Dermis microvascular lymphatic vessel endothelial cell (primary cell): ENCODE results near the gene MTAP. TPM values are rescaled to one million over a fixed set of nuclear protein-coding genes. Genes with fewer than 3 reads are reported as not detected.

Experiments used
- DNase-seq, 2 donors: peaks; one replicate each; pipeline versions ENCODE4 v3.0.0 to v3.0.0-alpha.2; 2010; ENCODE audit warnings: low read depth in 2 of 2
- total RNA-seq: library from RNA; depleted of rRNA; stranded (reverse); fragments of >200 nt; gene quantifications from 2 replicates; pipeline ENCODE4 v1.2.1, GENCODE V29; 2014

The MTAP gene
- 14.8 and 16.7 TPM in 2 replicates for total RNA-seq

- peak; percentile 90 to 95 for DNase-seq
These were observed at the start of gene MTAP for GRCh38 chr9:21802418-21803000. Gene MTAP, plus strand, starts transcription at chr9:21802636. Its CDS starts 113 bp downstream, at chr9:21802749.

GRCh38 chr9:21753523-21753922 is 48.9 kb upstream of the MTAP start:
- DNase-seq = no peak

DNA sequence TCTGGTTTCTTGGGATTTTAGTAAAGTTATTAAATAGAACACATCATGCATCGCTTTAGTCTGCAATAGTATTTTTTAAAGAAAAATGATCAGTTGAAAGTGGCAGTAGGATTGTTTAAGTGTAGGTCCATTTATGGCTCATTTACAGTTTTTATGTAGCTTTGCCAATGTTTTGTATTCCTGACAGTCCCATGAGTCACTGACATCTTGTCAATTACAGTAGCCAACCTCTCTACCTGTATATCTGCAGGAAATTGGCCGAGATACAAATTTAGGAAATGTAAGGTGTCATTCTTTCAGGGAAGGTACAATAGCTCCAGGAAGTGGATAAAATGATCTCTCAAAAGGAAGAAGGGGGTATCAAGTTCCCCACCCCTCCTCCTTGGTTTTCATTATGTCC is 47.7 kb upstream of the MTAP start:
- DNase-seq = peak in 1 of 2 donors; percentile 30

DNA sequence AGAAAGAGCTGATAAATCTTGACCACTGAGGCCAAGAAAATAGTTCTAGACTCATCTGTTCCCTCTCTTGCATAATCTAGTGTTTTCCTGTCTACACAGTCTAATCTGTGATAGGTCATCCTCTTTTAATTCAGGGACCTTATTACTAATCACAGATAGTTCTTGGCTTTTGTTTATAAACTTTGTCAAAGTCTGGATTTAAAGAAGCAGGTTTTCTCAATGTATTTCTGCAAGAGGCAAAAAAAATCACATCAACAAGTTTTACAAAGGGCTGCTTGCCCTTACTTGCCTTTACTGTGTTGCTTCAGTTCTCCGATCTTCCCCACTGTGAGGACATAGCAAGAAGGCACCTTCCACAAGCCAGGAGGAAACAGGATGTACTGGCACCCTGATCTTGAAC is 43.9 kb upstream of the MTAP start:
- DNase-seq = no peak

GRCh38 chr9:21761309-21761901 is 41.0 kb upstream of the MTAP start:
- no peak for DNase-seq

DNA sequence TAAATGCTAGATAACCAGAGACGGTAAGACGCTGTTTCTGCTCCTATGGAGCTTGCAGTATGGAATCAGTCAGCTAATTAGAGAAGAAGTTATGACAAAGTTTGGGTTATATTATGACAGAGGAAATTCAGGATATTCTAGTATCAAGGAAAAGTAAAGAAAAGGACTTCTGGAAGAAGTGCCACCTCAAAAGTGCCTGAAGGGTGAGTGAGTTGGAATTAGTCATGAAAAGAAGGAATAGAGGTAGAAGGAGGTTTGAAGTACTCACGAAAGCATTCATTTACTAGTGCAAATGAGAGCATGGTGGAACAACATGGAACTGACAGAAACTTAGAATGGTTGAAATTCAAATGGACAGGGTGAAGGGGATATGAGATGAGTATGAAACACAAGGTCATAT is 40.4 kb upstream of the MTAP start:
- DNase-seq = no peak

GRCh38 chr9:21764846-21765245 is 37.6 kb upstream of the MTAP start:
- DNase-seq = no peak

- DNase-seq = no peak
These were observed 36.3 kb upstream of the MTAP start for GRCh38 chr9:21766096-21766495.

DNA sequence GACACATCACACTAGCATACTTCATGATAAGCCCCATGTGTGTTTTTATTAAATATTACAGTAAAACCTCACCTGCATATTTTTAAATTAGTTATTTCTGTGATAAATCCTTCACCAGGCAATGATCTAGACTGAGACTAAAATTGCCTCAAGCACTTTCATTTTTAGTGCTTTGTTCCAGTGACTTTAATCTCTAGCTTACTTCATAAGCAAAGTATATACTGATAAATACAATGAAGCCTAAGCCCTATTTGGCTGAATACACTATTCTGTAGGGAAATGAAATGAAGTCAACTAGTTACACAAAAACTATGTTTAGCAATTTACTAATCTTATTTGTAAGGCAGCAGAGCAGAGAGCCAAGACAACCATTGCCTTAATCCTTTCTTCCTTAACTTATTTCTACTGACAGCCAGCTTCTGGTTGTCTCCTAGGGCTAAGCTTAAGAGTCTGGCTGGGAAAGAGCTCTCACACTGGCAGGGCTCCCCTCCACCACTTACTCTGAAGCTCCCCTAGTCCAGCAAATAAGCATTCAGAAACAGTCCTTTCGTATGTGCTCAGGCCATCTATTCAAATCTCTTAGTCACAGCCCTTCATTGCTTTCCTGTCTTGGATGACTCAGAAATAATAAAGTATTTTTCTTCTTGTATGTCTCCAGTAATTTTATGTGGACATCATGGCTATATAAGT is 31.4 kb upstream of the MTAP start:
- peak in 1 of 2 donors; percentile 80 for DNase-seq

DNA sequence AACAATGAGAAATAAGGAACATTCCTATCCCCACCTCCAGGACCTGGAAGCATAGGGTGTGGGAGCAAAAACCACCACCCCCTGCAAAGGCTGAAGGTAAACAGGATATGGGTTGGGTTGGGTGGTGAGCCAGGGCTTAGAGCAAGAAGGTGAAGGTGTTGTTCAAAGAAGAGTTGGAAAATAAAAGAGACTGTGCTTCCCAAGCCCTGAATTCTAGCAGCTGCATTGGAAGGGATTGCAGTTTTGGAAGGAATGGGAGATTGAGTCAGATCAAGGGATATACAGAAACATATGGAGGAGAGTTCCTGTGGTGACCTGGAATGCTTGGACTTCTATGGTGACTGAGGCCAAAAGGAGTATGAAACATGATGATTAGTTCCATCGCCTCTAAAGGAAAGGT is 24.7 kb upstream of the MTAP start:
- no peak for DNase-seq

GRCh38 chr9:21778304-21778703 is 24.1 kb upstream of the MTAP start:
- DNase-seq = no peak

DNA sequence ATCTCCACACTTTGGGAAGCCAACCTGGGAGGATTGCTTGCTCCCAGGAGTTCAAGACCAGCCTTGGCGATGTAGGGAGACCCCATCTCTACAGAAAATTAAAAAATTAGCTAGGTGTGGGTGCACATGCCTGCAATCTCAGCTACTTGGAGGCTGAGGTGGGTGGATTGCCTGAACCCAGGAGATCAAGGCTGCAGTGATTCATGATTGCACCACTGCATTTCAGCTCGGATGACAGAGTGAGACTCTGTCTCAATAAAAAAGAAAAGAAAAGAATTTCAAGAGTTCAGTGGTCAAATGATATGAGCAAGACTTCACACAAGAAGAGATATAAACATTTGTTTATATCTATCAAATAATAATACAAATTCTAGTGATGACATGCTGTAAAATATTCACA is 23.0 kb upstream of the MTAP start:
- no peak for DNase-seq

GRCh38 chr9:21781656-21782055 is 20.8 kb upstream of the MTAP start:
- no peak for DNase-seq

GRCh38 chr9:21782205-21782604 is 20.2 kb upstream of the MTAP start:
- no peak for DNase-seq

GRCh38 chr9:21788752-21789151 is 13.7 kb upstream of the MTAP start:
- no peak for DNase-seq

- DNase-seq = peak; percentile 83 to 91
These were observed 12.8 kb upstream of the MTAP start for GRCh38 chr9:21789541-21790037.

DNA sequence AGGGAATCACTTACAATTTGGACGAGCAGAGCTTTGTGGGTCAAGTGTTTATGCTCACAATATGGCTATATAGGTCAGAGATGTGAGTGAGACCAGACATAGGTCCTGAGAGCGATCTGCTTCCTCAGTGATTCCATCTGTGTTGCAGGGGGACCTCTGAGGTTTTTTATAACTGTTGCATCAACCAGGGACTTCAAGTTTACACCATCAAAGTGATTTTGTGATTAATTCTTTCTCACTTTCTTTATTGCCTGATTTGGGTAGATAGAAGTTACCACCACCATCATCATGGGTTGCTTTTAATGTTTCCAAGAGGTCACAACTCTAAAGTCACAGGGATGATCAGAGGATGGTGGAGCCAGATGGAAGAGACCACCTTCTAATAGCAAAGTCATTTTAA is 7.0 kb upstream of the MTAP start:
- DNase-seq = no peak

- DNase-seq = peak in 1 of 2 donors; percentile 9
These were observed 5.7 kb upstream of the MTAP start for GRCh38 chr9:21796768-21797167.

- DNase-seq = no peak
These were observed 1.3 kb upstream of the MTAP start for GRCh38 chr9:21800931-21801682.

GRCh38 chr9:21801683-21802417 is 586 bp upstream of the MTAP start:
- DNase-seq = peak in 1 of 2 donors; percentile 73

DNA sequence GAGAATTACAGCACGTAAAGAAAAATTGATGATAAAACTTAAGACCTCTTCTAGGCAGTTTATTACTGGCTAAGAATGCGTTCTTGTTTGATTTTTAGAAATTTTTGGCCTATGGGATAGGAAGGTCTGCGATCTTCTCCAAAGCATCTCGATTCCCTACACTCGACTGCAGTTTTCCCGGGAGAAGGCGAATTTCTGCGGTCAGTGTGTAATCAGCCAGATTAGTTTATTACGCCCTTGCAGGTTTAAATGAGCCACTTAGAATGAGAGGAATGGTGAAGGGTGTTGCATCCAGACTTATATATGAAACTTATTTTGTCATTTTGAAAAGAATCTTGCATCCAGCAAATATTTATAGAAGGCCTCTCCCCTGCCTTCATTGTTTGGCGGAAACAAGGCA is 1.2 kb downstream of the MTAP start:
- DNase-seq = no peak
